ENCODE results near the gene EMID1. TPM values are rescaled to one million over a fixed set of nuclear protein-coding genes. Genes with fewer than 3 reads are reported as not detected.

The EMID1 gene
- total RNA-seq, 1 experiment from 2014 or later = 9.6 TPM

- TF ChIP-seq, protein P1, sequence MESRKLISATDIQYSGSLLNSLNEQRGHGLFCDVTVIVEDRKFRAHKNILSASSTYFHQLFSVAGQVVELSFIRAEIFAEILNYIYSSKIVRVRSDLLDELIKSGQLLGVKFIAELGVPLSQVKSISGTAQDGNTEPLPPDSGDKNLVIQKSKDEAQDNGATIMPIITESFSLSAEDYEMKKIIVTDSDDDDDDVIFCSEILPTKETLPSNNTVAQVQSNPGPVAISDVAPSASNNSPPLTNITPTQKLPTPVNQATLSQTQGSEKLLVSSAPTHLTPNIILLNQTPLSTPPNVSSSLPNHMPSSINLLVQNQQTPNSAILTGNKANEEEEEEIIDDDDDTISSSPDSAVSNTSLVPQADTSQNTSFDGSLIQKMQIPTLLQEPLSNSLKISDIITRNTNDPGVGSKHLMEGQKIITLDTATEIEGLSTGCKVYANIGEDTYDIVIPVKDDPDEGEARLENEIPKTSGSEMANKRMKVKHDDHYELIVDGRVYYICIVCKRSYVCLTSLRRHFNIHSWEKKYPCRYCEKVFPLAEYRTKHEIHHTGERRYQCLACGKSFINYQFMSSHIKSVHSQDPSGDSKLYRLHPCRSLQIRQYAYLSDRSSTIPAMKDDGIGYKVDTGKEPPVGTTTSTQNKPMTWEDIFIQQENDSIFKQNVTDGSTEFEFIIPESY (IDR thresholded peaks at IDR 0.05; ENCODE audit: extremely low read depth, insufficient replicate concordance, low read length) = no peak
Observed at GRCh38 chr22:29187831-29188230, 17.9 kb upstream of the EMID1 start (continued).

DNA sequence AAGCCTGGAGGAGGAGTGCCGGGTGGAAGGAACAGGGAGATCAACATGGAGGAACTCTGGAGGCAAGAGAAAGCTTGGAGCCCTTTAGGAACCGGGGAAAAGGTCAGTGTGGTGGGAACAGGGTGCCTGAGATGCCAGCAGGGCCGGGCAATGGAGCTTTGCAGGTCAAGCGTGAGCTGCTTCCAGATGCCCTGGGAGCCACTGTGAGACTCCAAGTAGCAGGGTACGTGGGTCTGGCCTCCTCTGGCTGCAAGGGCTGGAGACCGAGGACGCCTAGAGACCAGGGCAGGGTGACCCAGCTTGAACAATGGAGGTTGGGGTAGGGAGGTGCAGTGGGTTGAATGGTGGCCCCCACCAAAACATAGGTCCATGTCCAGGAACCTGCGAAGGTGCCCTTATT is 15.6 kb upstream of the EMID1 start:
- Histone ChIP-seq H3K9me3 (ENCODE audit: control insufficient read depth in 1 of 2, insufficient read depth in 1 of 2, low read depth in 1 of 2, low read length in 2 of 2) (no peaks in the 10 kb centered on the region), H3K27ac (ENCODE audit: low read depth, low read length) (no peak overlapping the region), H3K9ac (ENCODE audit: low read length) (no peak overlapping the region), H3K27me3 (ENCODE audit: insufficient read depth, low read length) (no peaks in the 10 kb centered on the region), H3K9me2 (ENCODE audit: insufficient read depth) (no peaks in the 10 kb centered on the region), H3K4me2 (ENCODE audit: low read length) (no peak overlapping the region), H2AFZ (ENCODE audit: low read depth, low read length, poor library complexity, severe bottlenecking) (no peak overlapping the region), H4K20me1 (ENCODE audit: insufficient read depth) (no peaks in the 10 kb centered on the region), H3K4me3 (replicated peaks in 1 of 2; ENCODE audit: low read depth in 1 of 2, low read length in 2 of 2) (no peak overlapping the region), H3K4me1 (ENCODE audit: control insufficient read depth in 1 of 2, insufficient read depth in 2 of 2, low read length in 2 of 2) (no peaks in the 10 kb centered on the region), H3K36me3 (ENCODE audit: control insufficient read depth in 1 of 2, insufficient read depth in 2 of 2, low read length in 2 of 2) (no peaks in the 10 kb centered on the region), H3K79me2 (ENCODE audit: insufficient read depth, low read length) (no peaks in the 10 kb centered on the region)
- DNase-seq (ENCODE audit: low read depth, low spot score) (no peak), ATAC-seq (no peak)
- RAD21 ChIA-PET (ENCODE audit: low non-redundant PET in 1 of 2, low total read pairs in 2 of 2, uncharacterized antibody in 2 of 2, unreplicated experiment in 2 of 2) = interaction anchor here in 1 of 2 experiments (0.5 kb wide), 1 partner anchor 247 kb away, joined by 3 read pairs; no protein-coding TSS in a partner anchor
- CTCF ChIA-PET = no interaction called here
- POLR2A ChIA-PET = no interaction called here
- TF ChIP-seq YY1 (IDR thresholded peaks at IDR 0.05; ENCODE audit: extremely low read depth, insufficient replicate concordance, low read depth, low read length) = no peak
- no peak for TF ChIP-seq RAD21 (IDR thresholded peaks at IDR 0.05; ENCODE audit: low read depth)
- TF ChIP-seq EGR1 (IDR thresholded peaks at IDR 0.05; ENCODE audit: low read depth) = no peak
- no peak for TF ChIP-seq TCF7L2 (IDR thresholded peaks at IDR 0.05; ENCODE audit: borderline replicate concordance, extremely low read depth, insufficient read depth, insufficient read length)
- TF ChIP-seq, protein P2, sequence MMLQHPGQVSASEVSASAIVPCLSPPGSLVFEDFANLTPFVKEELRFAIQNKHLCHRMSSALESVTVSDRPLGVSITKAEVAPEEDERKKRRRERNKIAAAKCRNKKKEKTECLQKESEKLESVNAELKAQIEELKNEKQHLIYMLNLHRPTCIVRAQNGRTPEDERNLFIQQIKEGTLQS (IDR thresholded peaks at IDR 0.05) = no peak
- no peak for TF ChIP-seq CBX3 (IDR thresholded peaks at IDR 0.05; ENCODE audit: low read depth)
- no peak for TF ChIP-seq POLR2AphosphoS5 (IDR thresholded peaks at IDR 0.05; ENCODE audit: low read depth, low read length)
- TF ChIP-seq POLR2A (IDR thresholded peaks at IDR 0.05; ENCODE audit: borderline replicate concordance, extremely low read depth, insufficient read depth, insufficient read length) = no peak
- TF ChIP-seq EZH2 (IDR thresholded peaks at IDR 0.05) = no peak
- TF ChIP-seq SP1 (IDR thresholded peaks at IDR 0.05; ENCODE audit: low read depth) = no peak
- no peak for TF ChIP-seq ZNF274 (IDR thresholded peaks at IDR 0.05; ENCODE audit: low read depth, low read length)
- TF ChIP-seq, protein P1 (IDR thresholded peaks at IDR 0.05; ENCODE audit: extremely low read depth, insufficient replicate concordance, low read length) = no peak
- TF ChIP-seq ELF1 (IDR thresholded peaks at IDR 0.05; ENCODE audit: borderline replicate concordance, low read depth) = no peak
- TF ChIP-seq EZH2phosphoT487 (IDR thresholded peaks at IDR 0.05; ENCODE audit: borderline replicate concordance) = no peak
- no peak for TF ChIP-seq ZFX (IDR thresholded peaks at IDR 0.05)
- TF ChIP-seq CEBPB (IDR thresholded peaks at IDR 0.05; ENCODE audit: low read depth) = no peak
- TF ChIP-seq, protein P3, sequence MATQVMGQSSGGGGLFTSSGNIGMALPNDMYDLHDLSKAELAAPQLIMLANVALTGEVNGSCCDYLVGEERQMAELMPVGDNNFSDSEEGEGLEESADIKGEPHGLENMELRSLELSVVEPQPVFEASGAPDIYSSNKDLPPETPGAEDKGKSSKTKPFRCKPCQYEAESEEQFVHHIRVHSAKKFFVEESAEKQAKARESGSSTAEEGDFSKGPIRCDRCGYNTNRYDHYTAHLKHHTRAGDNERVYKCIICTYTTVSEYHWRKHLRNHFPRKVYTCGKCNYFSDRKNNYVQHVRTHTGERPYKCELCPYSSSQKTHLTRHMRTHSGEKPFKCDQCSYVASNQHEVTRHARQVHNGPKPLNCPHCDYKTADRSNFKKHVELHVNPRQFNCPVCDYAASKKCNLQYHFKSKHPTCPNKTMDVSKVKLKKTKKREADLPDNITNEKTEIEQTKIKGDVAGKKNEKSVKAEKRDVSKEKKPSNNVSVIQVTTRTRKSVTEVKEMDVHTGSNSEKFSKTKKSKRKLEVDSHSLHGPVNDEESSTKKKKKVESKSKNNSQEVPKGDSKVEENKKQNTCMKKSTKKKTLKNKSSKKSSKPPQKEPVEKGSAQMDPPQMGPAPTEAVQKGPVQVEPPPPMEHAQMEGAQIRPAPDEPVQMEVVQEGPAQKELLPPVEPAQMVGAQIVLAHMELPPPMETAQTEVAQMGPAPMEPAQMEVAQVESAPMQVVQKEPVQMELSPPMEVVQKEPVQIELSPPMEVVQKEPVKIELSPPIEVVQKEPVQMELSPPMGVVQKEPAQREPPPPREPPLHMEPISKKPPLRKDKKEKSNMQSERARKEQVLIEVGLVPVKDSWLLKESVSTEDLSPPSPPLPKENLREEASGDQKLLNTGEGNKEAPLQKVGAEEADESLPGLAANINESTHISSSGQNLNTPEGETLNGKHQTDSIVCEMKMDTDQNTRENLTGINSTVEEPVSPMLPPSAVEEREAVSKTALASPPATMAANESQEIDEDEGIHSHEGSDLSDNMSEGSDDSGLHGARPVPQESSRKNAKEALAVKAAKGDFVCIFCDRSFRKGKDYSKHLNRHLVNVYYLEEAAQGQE (IDR thresholded peaks at IDR 0.05; ENCODE audit: low read depth) = no peak
- no peak for TF ChIP-seq FOSL1 (IDR thresholded peaks at IDR 0.05; ENCODE audit: low read depth)
- TF ChIP-seq, protein P4, sequence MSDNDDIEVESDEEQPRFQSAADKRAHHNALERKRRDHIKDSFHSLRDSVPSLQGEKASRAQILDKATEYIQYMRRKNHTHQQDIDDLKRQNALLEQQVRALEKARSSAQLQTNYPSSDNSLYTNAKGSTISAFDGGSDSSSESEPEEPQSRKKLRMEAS (IDR thresholded peaks at IDR 0.05) = no peak
- BruUV-seq (replicated peaks) = no TSS peak
- intact Hi-C loops (cut with micrococcal nuclease) = no loop called here
